HepG2 (cell line): ENCODE measurements around the gene KRTAP5-10. TPM values are rescaled to one million over a fixed set of nuclear protein-coding genes. Genes with fewer than 3 reads are reported as not detected.

Experiments used
- DBP ChIP-seq: sonication (generic); formaldehyde crosslinking; IDR thresholded peaks from 2 replicates; pipeline ENCODE4 v1.4.0; 2020; ENCODE audit warnings: missing genetic modification reagents; ENCODE audit errors: not compliant biosample characterization
- DPF2 ChIP-seq: sonication (generic); formaldehyde crosslinking; IDR thresholded peaks from 2 replicates; pipeline ENCODE4 v1.4.0; 2020; ENCODE audit warnings: mild to moderate bottlenecking, low read depth, missing genetic modification reagents, borderline replicate concordance
- FOSL2 ChIP-seq: sonication (generic); formaldehyde crosslinking; IDR thresholded peaks from 2 replicates; pipeline ENCODE4 v1.4.0; 2020; ENCODE audit warnings: missing genetic modification reagents
- NR2F1 ChIP-seq, 2 experiments: fragments of 450-650 bp in 1 of 2; formaldehyde crosslinking in 1 of 2; IDR thresholded peaks; 2 replicates each; pipeline versions ENCODE4 v1.5.0 to v1.6.1; 2016 to 2020; ENCODE audit warnings: mild to moderate bottlenecking in 1 of 2, missing compliant biosample characterization in 1 of 2, missing genetic modification reagents in 1 of 2, moderate library complexity in 1 of 2
- RXRB ChIP-seq: IDR thresholded peaks from 2 replicates; pipeline ENCODE4 v1.6.1; 2016; ENCODE audit warnings: borderline replicate concordance, missing genetic modification reagents, missing compliant biosample characterization
- SIN3A ChIP-seq: IDR thresholded peaks from 2 replicates; pipeline ENCODE4 v1.6.1; 2011; ENCODE audit warnings: low read depth, mild to moderate bottlenecking, control low read depth, low read length, borderline replicate concordance
- SKIL ChIP-seq: sonication (generic); formaldehyde crosslinking; IDR thresholded peaks from 2 replicates; pipeline ENCODE4 v1.8.0; 2022; ENCODE audit warnings: missing genetic modification reagents, mild to moderate bottlenecking, moderate library complexity, borderline replicate concordance
- WIZ ChIP-seq: sonication (generic); formaldehyde crosslinking; IDR thresholded peaks from 2 replicates; pipeline ENCODE4 v1.5.1; 2020; ENCODE audit warnings: mild to moderate bottlenecking, missing genetic modification reagents
- ZBTB3 ChIP-seq: sonication (generic); formaldehyde crosslinking; IDR thresholded peaks from 2 replicates; pipeline ENCODE4 v1.4.0; 2020; ENCODE audit warnings: low read depth, mild to moderate bottlenecking, moderate library complexity, missing genetic modification reagents, borderline replicate concordance
- ZBTB34 ChIP-seq: sonication (generic); formaldehyde crosslinking; IDR thresholded peaks from 2 replicates; pipeline ENCODE4 v1.8.0; 2022; ENCODE audit warnings: mild to moderate bottlenecking, missing genetic modification reagents
- ZFP37 ChIP-seq: sonication (generic); formaldehyde crosslinking; IDR thresholded peaks from 2 replicates; pipeline ENCODE4 v1.4.0; 2020; ENCODE audit warnings: missing genetic modification reagents, borderline replicate concordance
- ZNF326 ChIP-seq: sonication (generic); formaldehyde crosslinking; IDR thresholded peaks from 2 replicates; pipeline ENCODE4 v1.4.0; 2020; ENCODE audit warnings: missing genetic modification reagents, borderline replicate concordance
- ZNF337 ChIP-seq: sonication (generic); formaldehyde crosslinking; IDR thresholded peaks from 2 replicates; pipeline ENCODE4 v1.5.1; 2020; ENCODE audit warnings: missing genetic modification reagents, low read depth, mild to moderate bottlenecking, borderline replicate concordance
- ZNF431 ChIP-seq: sonication (generic); formaldehyde crosslinking; IDR thresholded peaks from 2 replicates; pipeline ENCODE4 v1.9.0; 2022; ENCODE audit warnings: missing genetic modification reagents, low read depth, mild to moderate bottlenecking, borderline replicate concordance
- ZNF660 ChIP-seq: sonication (generic); formaldehyde crosslinking; IDR thresholded peaks from 2 replicates; pipeline ENCODE4 v1.5.1; 2020; ENCODE audit warnings: mild to moderate bottlenecking, low read depth, missing genetic modification reagents, borderline replicate concordance
- ZNF704 ChIP-seq: sonication (generic); formaldehyde crosslinking; IDR thresholded peaks from 2 replicates; pipeline ENCODE4 v1.8.1; 2023; ENCODE audit warnings: mild to moderate bottlenecking, inconsistent platforms, moderate library complexity, missing genetic modification reagents, borderline replicate concordance
- ZNF883 ChIP-seq: sonication (generic); formaldehyde crosslinking; IDR thresholded peaks from 2 replicates; pipeline ENCODE4 v1.5.1; 2020; ENCODE audit warnings: mild to moderate bottlenecking, missing genetic modification reagents; ENCODE audit errors: not compliant biosample characterization
- polyA plus RNA-seq, 8 experiments: library from polyadenylated mRNA; depleted of rRNA in 3 of 8; stranded (reverse) in 7 of 8; unstranded in 1 of 8; fragments of >200 nt; fragmentation: Illumina TruSeq in 4 of 8; extraction: Trizol in 4 of 8; gene quantifications; 2 replicates each; pipeline versions ENCODE4 v1.2.1 to v1.2.3, GENCODE V29; 2011 to 2016; ENCODE audit warnings: low read depth in 4 of 8, missing spikeins in 1 of 8, mixed read lengths in 1 of 8; ENCODE audit not compliant: insufficient read depth in 1 of 8
- total RNA-seq, 5 experiments: library from RNA; depleted of rRNA; stranded (reverse); fragments of >200 nt; fragmentation: Illumina TruSeq; extraction: Trizol; gene quantifications; 2 replicates each; pipeline ENCODE4 v1.2.3, GENCODE V29; 2016; ENCODE audit warnings: low read depth in 1 of 5

KRTAP5-10 gene
- total and polyA plus RNA-seq, 2 of the 13 experiments (the other 11 are each of a cell fraction or from before 2014, with no cell fraction given): not detected

GRCh38 chr11:71580057-71581003 lies 15.0 kb downstream of the KRTAP5-10 start (continued):
- no peak for TF ChIP-seq SKIL (CRISPR knock-in tag)
- TF ChIP-seq ZNF660 (CRISPR knock-in tag): no peak
- no peak for TF ChIP-seq ZNF337 (CRISPR knock-in tag)
- no peak for TF ChIP-seq DBP (CRISPR knock-in tag)
- TF ChIP-seq ZFP37 (CRISPR knock-in tag): 0 out of 2 replicates have a peak, but pooled peaks have one; percentile 41
- TF ChIP-seq SIN3A: no peak
- no peak for TF ChIP-seq ZBTB3
- TF ChIP-seq WIZ (CRISPR knock-in tag): no peak
- no peak for TF ChIP-seq ZNF704
- TF ChIP-seq FOSL2 (CRISPR knock-in tag): no peak
- no peak for TF ChIP-seq ZBTB34 (CRISPR knock-in tag)
- TF ChIP-seq RXRB (CRISPR knock-in tag): no peak
- no peak for TF ChIP-seq ZNF326 (CRISPR knock-in tag)
- no peak for TF ChIP-seq NR2F1 (CRISPR knock-in tag; IDR thresholded peaks at IDR 0.05)
- TF ChIP-seq ZNF883 (CRISPR knock-in tag): no peak
- TF ChIP-seq DPF2 (CRISPR knock-in tag): no peak
- no peak for TF ChIP-seq ZNF431 (CRISPR knock-in tag)
